ENCODE measurements around the gene PRDM16.

PRDM16 gene

DNA sequence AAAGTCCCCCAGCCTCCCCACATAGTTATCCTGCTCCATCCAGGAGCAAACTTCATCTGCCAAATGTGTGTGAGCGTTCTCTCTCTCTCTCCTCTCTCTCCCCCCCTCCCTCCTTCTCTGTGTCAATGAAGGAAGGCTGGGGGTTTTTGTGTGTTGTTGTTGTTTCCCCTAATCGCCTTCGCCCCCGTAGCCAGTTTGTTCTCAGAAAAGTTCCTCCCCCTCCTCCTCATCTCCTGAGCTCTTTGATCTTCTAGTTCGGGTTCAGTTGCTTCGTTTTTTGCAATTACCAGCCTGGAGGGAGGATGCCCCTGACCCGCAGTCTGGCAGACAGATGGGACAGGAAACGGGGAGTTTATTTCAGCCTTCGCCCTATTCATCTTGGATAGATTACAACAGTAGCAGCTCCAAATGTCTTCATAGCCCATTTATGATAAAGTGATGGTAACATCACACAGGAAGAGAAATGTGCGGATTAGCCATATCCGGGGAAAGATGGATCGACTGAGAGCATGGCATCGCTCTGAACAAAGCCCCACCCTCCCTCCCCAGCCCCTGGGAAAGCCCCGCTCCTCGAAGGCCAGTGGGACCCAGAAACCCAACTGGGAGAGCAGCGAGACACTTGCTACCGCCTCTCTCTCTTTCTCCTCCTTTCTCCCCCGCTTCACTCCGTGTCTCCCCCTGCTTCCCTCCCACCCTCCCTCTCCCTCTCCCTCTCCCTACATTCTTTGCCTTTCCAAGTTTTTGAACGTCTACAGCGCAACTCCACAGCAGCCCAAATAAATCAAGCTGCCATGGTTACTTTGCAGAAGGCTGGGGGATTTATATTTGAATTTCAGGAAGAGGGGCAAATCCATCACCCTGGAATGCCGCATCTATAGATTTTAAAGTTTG lies 245.7 kb downstream of the PRDM16 start:
- no peak for DNase-seq

DNA sequence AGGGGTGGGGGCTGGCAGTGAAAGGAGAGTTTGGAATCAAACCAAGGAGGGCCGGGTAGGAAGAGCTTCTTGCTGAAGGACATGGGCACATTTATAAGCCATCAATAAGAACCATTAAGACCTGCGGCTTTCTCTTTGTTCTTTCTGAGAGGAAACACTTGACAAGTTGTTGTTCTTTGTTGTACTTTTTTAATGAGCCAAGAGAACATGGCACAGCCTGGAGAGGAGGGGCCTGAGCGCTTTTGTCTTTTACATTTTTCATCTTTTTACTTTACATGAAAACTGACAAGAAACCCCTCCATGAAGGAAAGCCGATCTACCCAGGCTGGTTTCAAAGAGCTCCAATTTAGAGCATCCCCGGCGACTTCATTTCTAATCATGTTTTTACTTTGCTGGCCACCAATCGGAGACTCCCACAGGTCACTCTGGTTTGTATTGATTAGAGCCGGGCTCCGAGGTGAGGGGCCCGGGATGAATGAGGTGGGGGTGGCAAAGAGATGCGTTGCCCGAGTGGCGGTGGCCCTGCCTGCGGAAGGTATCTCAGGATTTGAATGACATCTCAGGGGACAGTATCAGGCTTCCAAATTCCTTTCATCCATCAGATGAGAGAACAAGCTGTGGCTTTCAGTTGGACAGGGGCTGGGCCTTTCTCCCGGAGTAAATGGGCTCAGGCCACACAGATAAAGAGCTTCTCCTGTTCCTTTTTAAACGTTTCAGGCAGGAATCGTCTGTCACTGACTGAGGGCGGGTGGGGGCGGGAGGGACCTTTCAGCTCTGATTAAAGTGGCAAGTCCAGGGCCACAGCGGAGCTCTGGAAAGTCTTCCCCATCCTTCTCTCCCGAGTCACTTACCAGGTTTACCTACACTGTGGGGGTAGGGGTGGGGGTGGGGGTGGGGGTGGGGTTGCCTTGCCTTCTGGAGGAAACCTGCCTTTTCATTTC lies 246.7 kb downstream of the PRDM16 start:
- DNase-seq, result no peak

DNA sequence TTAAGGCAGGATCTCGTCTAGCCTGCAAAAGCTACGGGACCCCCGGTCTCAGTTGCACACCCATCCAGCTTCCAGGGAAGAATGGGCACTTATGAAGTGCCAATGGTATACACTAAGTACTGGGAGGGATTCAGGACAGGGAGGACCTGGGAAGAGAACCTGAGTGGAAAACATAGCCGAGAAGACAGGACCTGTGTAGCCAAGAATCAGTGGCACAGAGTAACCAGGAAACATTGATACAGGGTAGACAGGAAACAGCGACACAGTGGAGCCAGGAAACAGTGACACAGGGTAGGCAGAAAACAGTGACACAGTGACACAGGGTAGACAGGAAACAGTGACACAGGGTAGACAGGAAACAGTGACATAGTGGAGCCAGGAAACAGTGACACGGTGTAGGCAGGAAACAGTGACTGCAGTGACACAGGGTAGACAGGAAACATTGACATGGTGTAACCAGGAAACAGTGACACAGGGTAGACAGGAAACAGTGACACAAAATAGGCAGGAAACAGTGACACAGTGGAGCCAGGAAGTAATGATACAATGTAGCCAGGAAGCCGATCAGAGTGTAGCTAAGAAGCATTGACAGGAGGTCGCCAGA lies 247.4 kb downstream of the PRDM16 start:
- DNase-seq, result no peak

DNA sequence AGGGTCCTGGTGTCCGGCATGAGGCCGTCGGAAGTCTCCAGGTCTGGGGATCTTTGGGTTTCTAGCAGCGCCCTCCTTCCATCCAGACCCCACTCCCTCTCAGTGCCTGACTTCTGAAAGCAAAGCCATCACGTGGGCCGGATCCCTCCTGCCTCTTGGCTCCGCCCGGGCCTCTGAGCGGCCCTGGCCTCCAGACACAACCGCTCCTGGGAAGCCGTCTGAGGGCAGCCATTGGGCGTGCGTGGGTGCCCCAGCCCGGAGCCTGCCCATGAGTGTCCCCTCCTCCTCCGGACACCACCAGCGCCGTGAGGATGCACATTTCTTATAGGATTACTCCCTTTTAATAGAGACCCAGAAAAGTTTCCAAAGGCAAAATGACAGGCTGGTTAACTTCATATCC lies 248.5 kb downstream of the PRDM16 start:
- DNase-seq, result no peak

DNA sequence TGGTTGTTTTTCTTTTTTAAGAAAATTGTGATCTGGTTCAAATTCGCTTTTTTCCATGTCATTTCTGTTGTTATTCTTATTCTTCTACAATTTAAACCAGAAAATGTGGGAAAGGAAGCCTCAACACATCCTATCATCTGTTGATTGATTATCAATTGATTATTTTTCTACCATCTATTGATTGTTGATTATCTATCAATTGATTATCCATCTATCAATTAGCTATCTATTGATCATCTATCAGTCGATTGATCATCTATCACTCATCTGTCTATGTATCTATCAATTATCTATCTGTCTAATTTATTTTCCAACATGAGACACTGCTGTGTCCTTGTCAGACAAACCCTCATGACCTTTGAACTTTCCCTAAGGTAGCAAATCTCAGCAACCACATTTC lies 249.3 kb downstream of the PRDM16 start:
- no peak for DNase-seq

DNA sequence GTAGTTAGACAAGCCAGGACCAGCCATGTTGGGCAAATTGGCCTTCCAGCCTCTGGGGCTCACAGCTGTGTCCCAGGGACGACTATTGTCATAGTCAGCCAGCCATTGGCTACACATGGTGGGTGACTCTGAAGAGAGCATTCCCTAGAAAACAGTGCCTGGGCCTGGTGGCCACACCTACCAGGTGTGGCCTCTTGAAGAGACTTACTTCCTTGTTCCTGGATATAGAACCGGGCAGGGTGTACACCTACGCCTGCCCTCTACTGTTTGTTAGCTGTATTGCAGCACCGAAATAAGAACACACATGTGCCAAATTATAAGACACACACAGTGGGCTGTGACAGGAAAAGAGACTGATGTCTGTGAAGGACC lies 250.9 kb downstream of the PRDM16 start:
- DNase-seq, result peak; percentile 3 to 16

DNA sequence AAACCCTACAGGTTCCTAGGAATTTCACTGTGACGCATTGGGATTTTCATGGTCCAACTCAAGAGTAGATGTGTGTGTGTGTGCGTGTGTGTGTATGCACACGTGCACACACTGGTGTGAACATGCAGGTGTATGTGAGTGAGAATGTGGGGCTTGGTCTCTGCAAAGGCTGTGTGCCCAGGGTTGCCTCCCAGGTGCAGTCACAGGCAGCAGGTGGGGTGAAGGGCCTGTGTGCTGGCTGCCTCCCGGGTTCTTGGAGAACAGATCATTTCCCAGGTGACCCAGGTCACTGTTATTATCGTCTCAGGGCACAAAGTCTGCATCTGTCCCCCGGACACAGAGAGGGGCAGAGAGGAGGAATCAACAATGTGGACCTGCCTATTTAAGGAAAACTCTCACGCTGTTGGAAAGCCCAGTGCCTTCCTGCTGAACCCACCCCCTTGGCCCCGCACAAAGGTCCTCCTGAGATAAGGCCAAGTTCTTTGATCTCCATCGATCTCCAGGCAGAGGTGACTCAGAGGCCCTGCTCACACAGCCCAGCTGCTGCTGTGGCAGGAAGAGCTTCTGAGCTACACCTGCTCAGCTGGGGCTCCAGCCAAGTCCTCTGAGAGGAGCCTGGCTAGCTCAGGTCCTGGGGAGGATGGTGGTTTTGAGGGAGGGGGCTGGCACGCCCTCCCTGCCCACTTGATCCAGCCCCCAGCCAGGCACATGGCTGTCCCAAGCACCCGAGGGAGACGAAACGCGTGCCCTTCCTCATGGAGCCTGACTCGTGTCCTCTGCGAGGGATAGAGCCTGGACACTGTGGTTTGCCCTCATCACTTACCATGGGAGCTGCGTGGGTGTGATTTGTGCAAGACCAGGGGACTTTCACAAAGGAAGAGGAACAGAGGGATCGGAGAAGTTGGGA lies 251.5 kb downstream of the PRDM16 start:
- no peak for DNase-seq

DNA sequence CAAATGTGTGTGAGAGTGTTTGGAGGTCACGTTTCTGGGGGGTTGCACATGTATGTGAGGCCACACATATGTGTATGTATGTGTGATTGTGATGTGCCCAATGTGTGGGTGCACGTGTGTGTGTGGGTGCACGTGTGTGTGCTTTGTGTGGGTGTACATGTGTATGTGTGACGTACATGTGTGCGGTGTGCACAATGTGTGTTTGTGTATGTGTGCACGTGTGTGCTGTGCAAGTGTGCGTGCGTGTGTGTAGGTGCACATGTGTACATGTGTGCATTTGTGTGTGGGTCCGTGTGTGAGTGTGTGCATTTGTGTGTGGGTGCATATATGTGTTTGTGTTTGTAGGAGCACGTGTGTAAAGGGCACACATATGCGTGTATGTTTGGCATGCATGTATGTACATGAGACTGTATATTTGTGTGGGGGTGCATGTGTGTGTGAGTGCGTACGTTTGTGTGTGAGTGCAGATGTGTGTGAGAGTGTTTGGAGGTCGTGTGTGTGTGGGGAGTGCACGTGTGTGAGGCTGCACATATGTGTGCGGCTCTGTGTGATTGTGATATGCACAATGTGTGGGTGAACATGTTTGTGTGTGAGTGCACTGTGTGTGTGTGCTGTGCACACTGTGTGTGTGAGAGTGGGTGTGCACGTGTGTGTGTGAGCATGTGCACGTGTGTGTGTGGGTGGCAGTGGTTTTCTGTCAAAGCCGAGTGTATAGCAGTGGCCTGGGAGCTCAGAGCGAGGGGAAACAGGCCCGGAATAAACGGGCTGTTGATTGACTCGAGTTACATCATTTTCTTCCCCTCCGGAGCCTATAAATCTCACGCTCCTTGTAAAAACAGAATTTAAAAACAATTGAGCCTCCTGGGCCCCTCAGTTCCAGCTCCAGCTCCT lies 252.8 kb downstream of the PRDM16 start:
- DNase-seq, result no peak

DNA sequence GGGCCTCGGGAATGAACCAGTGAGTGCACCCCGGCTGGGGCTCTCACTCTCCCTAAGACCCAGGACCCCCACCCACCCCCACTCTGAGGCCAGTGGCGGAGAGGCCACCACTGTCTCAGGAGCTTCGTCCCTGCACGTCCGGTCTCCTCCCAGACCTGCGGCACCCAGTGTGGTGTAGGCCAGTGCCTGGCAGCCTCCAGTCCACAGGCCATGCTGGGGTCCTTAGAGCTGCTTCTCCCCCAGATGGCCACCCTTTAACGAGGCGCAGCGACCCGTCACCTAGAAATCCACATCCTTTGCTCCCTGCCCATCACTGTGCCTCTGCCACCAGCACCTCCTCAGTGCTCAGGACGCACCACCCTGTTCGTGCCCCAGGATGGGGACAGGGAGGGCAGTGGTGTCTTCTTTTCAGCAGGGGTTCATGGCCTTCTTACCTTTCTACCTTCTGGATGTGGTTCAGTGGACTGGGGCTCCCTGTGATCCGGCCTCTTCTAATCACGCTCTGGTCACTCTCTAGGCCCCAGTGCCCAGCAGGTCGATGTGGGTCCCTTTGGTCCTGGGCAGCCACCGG lies 253.5 kb downstream of the PRDM16 start:
- DNase-seq, result no peak

DNA sequence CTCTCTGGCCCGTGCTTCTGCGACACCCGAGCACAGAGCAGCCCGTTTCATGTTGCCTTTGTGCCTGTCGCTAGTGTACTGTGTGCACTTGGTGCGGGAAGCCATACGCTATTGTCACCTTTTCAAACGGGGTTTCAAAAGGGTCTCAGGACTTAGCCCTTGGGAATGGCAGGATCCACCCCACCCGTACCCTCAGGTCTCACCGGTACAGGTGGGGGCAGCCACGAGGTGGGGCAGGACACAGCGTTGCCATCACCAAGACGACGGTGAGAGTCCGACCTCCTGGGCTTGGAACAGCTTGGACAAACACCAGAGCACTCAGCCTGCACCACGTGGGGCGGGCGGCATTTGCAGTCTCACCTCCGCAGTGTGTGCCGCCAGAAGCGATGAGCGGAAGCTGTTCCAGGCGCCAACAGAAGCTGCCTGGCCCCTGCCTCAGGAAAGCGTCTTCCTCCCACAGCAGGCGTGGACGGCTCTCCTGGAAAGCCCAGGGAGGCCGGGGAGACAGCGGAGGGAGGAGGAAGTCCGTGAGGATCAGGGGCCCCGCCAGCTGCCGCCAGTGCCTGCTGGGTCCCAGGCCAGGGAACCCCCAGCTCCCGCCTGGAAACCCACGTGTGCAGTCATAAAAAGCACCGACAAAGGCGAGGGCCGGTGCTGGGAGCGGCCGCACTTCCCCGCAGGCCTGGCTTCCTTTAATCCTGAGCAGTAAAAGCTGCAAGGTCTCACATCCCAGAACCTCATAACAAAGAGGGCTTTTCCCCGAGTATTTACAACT lies 254.2 kb downstream of the PRDM16 start:
- DNase-seq, result no peak

DNA sequence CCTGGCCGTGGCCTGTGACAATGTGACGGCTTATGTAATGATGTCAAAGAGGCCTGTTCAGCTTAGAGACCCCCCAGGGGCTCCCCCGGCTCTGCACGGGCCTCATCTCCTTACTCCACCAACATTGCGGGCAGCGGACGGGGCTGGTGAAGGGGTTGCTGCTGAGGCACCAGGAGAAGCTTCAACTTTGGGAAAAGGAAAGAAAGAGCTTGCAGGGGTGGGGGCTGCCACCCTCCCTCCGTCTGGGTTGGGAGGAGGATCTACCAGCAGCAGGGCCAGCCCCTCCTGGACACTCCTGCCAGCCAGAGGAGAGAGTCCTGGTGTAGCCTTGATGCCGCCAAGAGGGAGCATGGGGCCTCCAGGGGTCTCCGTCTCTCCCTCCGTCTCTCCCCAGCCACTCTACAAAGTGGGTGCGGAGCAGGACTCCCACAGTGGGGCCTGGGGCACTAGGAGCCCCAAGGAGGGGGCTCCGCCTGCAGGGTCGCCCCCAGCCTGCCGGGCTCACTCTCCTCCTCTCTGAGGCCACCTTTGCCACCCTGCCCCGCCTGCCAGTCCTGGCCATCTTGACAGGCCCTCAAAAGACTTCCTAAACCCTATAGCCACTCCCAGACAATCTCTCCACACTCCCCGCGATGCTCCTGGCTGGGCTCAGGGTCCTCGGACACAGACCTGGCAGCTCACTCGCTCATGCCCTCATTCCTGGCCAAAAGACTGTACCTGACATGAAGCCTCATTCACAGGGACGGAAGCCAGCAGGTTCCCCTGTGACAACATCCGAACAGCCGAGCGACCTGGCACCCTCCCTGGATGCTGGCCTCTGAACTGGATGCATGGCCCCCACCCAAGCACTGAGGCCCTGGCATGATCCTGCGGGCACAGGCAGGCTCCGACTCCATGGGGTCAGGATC lies 255.0 kb downstream of the PRDM16 start:
- DNase-seq, result no peak

DNA sequence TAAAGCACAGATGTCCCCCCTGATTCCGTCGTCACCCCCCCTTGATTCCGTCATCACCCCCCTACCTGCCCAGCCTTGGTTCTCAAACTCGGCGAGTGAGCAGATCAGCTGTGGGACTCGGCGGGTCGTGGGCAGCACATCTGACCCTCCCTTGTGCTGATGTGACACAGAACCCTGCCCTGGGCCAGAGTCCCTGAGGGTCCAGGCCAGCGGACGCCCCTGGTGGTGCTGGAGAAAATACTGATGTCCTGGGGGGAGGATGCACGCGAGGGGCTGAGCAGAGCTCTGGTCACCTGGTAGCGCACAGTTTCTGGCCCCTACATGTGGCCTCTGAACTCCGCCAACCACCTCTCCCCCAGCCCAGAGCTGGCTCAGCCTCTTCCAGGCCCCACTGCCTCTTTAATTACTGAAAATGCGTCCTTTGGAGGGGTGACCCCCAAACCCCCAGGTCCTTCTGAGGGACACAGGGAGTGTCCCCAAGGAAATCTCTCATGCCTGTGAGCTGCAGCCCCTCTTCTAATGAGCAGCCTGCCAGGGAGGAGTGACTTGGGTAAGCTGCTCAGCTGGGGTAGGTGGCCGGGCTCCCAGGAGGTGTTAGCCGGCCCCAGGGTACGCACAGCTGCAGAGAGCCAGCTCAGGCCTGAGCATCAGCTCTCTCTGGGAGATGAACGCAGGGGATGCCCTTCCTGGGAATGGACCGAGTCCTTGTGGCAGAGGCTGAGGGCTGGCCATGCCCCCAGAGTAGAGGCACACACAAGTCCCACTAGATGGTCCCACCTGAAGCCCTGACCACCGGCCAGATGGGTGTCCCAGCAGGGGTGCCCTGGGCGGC lies 255.9 kb downstream of the PRDM16 start:
- no peak for DNase-seq

DNA sequence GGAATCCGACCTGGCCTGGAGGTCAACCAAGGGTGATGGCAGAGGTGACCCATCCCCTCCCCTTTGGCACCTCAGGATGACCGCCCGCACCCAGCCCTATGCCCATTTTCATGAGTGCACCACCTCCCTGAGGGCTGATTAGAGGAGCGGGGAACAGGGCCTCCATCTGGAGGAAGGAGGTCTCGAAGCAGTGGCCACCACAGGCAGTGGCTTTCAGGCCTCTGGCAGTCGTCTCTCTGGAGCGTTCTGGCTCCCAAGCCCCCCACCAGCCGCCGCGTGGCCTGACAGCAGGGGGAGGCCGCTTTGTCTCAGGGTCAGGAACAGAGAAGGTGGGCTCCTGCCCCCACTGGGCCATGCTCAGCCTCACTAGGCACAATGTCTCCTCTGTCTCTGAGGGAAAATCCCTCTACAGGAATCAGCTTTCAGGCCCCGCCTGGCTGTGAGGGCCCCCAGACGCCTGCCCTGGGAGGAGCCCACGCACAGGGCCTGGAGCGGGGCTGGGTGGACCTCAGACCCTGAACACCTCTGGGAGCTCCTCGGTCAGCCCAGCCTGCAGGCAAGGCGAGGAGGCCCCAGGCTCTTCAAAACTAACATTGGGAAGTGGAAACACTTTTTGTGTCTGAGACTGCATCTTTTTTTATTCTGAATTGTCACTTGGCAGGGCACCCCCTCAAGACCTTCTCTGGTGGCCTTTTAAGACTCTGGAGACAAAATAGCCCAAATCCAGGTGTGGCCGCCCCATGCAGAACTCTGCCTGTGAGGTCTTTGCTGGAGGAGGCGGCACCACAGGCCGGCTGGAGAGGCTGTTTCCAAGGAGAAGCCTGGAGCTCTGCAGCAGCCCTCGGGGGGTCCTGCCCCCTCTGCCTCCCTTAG lies 257.7 kb downstream of the PRDM16 start:
- no peak for DNase-seq

DNA sequence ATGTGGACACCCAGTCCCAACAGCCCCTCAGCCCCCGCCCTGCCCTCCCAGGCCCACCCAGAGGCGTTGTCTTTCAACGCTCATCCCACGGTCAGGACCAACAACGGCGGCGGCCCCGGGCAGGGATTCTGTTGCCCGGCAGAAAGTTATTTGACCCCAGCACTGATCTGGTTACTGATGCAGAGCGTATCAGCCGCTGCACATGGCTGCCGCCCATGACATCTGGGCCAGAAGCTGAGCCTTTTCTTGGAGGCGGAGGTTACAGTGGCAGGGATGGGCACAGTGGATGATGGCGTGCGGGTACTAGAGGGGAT lies 258.3 kb downstream of the PRDM16 start:
- DNase-seq, result no peak

DNA sequence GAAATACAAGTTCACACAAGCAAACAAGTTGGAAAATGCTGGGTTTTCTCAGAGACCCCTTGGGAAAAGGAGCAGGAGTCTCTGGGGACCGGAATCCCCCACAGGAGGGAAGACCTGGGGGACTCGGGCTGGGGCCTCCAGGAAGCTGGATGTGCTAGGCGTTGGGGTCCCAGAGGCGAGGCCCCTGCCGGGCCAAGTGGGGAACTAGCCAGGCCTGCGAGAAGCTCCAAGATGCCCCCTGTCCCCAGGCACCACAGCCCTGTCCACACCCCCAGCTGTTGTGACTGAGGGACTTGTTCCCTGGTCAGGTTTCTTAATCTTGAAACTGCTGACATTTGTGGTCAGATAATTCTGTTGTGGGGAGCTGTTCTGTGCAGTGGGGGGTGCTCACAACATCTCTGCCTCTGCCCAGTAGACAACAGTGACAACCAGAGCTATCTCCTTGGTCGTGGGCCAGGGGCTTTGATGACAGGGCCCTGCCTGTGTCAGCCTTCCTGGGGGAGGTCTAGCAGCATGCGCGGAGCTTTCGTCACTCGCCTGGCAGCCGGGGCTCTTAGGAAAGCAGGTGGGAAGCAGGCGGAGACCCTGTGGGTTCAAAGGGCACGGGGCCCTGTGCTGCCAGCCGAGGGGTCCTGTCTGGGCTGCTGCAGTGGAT lies 259.1 kb downstream of the PRDM16 start:
- DNase-seq, result no peak

DNA sequence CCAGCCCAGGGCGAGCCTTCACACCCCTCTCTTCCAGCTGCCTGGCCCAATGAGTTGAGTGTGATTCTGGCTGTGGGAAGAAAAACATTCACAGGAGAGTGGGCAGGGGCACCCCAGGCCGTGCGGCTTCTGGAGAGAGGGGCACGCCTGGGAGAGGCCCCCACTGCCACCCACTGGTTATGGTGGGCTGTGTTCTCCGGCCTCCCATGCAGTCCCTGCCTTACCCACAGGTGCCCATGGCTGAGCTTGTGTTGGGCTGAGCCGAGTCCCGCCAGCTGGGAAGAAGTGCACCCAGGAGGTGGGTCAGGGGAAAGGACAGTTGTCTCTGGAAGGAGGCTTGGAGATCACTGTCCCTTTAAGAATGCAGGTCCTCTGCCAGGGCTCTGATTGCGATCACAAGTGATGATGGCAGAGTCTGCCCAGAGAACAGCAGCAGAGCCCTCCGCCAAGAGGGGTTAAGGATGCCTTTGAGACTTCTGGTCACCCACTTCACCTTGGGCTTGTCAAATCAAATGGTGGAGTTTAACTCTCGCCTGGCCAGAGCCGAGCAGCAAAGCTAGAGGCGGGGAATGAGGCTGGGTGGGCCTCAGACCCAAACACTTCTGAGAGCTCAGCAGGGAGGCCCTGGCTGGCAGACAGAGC lies 260.8 kb downstream of the PRDM16 start:
- DNase-seq, result no peak
